RWPE2 (cell line): ENCODE results near the gene DLK1.

Experiments
- ATAC-seq: fragments of 200-7000 bp; cut with Tn5 transposase; 3 replicates; pipeline ENCODE4 v1.9.1; 2021; ENCODE audit warnings: low read depth
- DNase-seq: peaks from one replicate; pipeline ENCODE4 v3.0.0-alpha.2; 2020; ENCODE audit warnings: low spot score
- H3K27ac ChIP-seq: fragments of 450-650 bp; 2 replicates; pipeline ENCODE4 v1.5.1; 2017; ENCODE audit warnings: mild to moderate bottlenecking; ENCODE audit not compliant: poor library complexity, severe bottlenecking
- H3K27me3 ChIP-seq: fragments of 250-450 bp; sonication (Bioruptor Pico); 2 replicates; pipeline ENCODE4 v1.5.1; 2021; ENCODE audit warnings: mild to moderate bottlenecking, moderate library complexity; ENCODE audit not compliant: insufficient read depth, poor library complexity, severe bottlenecking
- H3K36me3 ChIP-seq: fragments of 250-450 bp; sonication (Bioruptor Pico); 2 replicates; pipeline ENCODE4 v1.5.1; 2020; ENCODE audit warnings: low read depth, mild to moderate bottlenecking, moderate library complexity
- H3K4me1 ChIP-seq: fragments of 250-450 bp; sonication (Bioruptor Pico); 2 replicates; pipeline ENCODE4 v1.5.1; 2021; ENCODE audit warnings: mild to moderate bottlenecking, moderate library complexity; ENCODE audit not compliant: insufficient read depth, poor library complexity, severe bottlenecking
- H3K4me3 ChIP-seq: fragments of 250-450 bp; sonication (Bioruptor Pico); 2 replicates; pipeline ENCODE4 v1.5.1; 2021; ENCODE audit warnings: mild to moderate bottlenecking, moderate library complexity; ENCODE audit not compliant: severe bottlenecking
- H3K9me3 ChIP-seq: fragments of 250-450 bp; sonication (Bioruptor Pico); 2 replicates; pipeline ENCODE4 v1.5.1; 2021; ENCODE audit warnings: mild to moderate bottlenecking, moderate library complexity; ENCODE audit not compliant: severe bottlenecking
- CTCF ChIP-seq: fragments of 450-650 bp; IDR thresholded peaks from one replicate; pipeline ENCODE4 v1.5.1; 2017; ENCODE audit warnings: mild to moderate bottlenecking, moderate library complexity; ENCODE audit not compliant: poor library complexity, severe bottlenecking

DLK1 gene

GRCh38 chr14:100702590-100702989 is 24.1 kb upstream of the DLK1 start:
- ATAC-seq = no peak
- no peaks in the 10 kb centered on the region for H3K27me3 ChIP-seq

GRCh38 chr14:100703386-100704220 is 23.1 kb upstream of the DLK1 start:
- TF ChIP-seq CTCF = no peak
- Histone ChIP-seq H3K9me3 (no peaks in the 10 kb centered on the region), H3K4me3 (no peak overlapping the region), H3K27ac (no peak overlapping the region), H3K36me3 (no peaks in the 10 kb centered on the region), H3K27me3 (no peaks in the 10 kb centered on the region), H3K4me1 (no peaks in the 10 kb centered on the region)
- DNase-seq (no peak), ATAC-seq (no peak)

More at GRCh38 chr14:100702590-100702989, 24.1 kb upstream of the DLK1 start:
- DNase-seq = no peak
- Histone ChIP-seq H3K9me3 (no peaks in the 10 kb centered on the region), H3K4me1 (no peaks in the 10 kb centered on the region), H3K4me3 (no peak overlapping the region), H3K27ac (no peak overlapping the region), H3K36me3 (no peaks in the 10 kb centered on the region)
- TF ChIP-seq CTCF = no peak

- DNase-seq (no peak), ATAC-seq (no peak)
- H3K36me3 ChIP-seq = no peaks in the 10 kb centered on the region
- H3K27me3 ChIP-seq = no peaks in the 10 kb centered on the region
- no peak overlapping the region for H3K27ac ChIP-seq
- H3K4me3 ChIP-seq = no peak overlapping the region
- no peaks in the 10 kb centered on the region for H3K4me1 ChIP-seq
- H3K9me3 ChIP-seq = no peaks in the 10 kb centered on the region
- no peak for TF ChIP-seq CTCF
Observed at GRCh38 chr14:100706200-100706599, 20.5 kb upstream of the DLK1 start.

- DNase-seq = no peak
- Histone ChIP-seq H3K4me3 (no peak overlapping the region), H3K9me3 (no peaks in the 10 kb centered on the region), H3K4me1 (no peaks in the 10 kb centered on the region), H3K36me3 (no peaks in the 10 kb centered on the region), H3K27me3 (no peaks in the 10 kb centered on the region), H3K27ac (no peak overlapping the region)
- no peak for TF ChIP-seq CTCF
- no peak for ATAC-seq
Observed at GRCh38 chr14:100706860-100707259, 19.8 kb upstream of the DLK1 start.
